ENCODE measurements around the gene PSMD7.
"Not testable (repeated sequence)": the region's sequence is repeated elsewhere in the genome, so short reads cannot be mapped to it uniquely, and the experiment has no call there.

PSMD7 gene

GRCh38 chr16:74324777-74325176, 28.2 kb downstream of the PSMD7 start:
- H3K9ac ChIP-seq (ENCODE audit: low read length); H3K27ac ChIP-seq (ENCODE audit: low read length, poor library complexity, severe bottlenecking); H2BK12ac ChIP-seq (ENCODE audit: low read length in 2 of 2); H3K23ac ChIP-seq (ENCODE audit: low read length in 2 of 2); H3K9me3 ChIP-seq (ENCODE audit: control insufficient read depth, low read length); H2BK5ac ChIP-seq (ENCODE audit: low read depth, low read length, poor library complexity, severe bottlenecking); H3K27me3 ChIP-seq (ENCODE audit: control insufficient read depth in 1 of 2, insufficient read depth in 1 of 2, low read length in 2 of 2); H3K4me3 ChIP-seq (ENCODE audit: insufficient read depth in 1 of 2, low read depth in 1 of 2, low read length in 2 of 2); H3K4me2 ChIP-seq (ENCODE audit: low read length, poor library complexity, severe bottlenecking); H4K91ac ChIP-seq (ENCODE audit: low read length); H2AFZ ChIP-seq (ENCODE audit: low read depth, low read length); H4K8ac ChIP-seq (ENCODE audit: low read length); H2AK5ac ChIP-seq (ENCODE audit: low read length, severe bottlenecking); H2BK15ac ChIP-seq (ENCODE audit: low read depth, poor library complexity, severe bottlenecking); DNase-seq; H3K4me1 ChIP-seq (ENCODE audit: control insufficient read depth, insufficient read depth, low read depth, low read length); H2BK120ac ChIP-seq (ENCODE audit: low read depth, low read length); H3K14ac ChIP-seq (ENCODE audit: low read length in 2 of 2); H3K4ac ChIP-seq (ENCODE audit: low read depth in 1 of 2, low read length in 2 of 2); H3K79me1 ChIP-seq (replicated peaks; ENCODE audit: low read length, poor library complexity, severe bottlenecking); H3K18ac ChIP-seq (ENCODE audit: low read depth in 1 of 2, low read length in 2 of 2): not testable (repeated sequence)
- H3K36me3 ChIP-seq (ENCODE audit: control insufficient read depth in 1 of 2, insufficient read depth in 2 of 2, low read depth in 1 of 2, low read length in 2 of 2): peaks cover 27 to 37% of the 10 kb centered on the region in 2 experiments
- 98% methylated on average over 5 of the region's 5 CpGs for WGBS

- H2BK120ac ChIP-seq (ENCODE audit: low read depth, low read length): no peak overlapping the region
- H3K4ac ChIP-seq (ENCODE audit: low read depth in 1 of 2, low read length in 2 of 2): no peak overlapping the region
- no peak for DNase-seq
- no peaks in the 10 kb centered on the region for H3K79me1 ChIP-seq (replicated peaks; ENCODE audit: low read length, poor library complexity, severe bottlenecking)
- H2BK15ac ChIP-seq (ENCODE audit: low read depth, poor library complexity, severe bottlenecking): no peak overlapping the region
- H3K9ac ChIP-seq (ENCODE audit: low read length): no peak overlapping the region
- H3K4me3 ChIP-seq (ENCODE audit: insufficient read depth in 1 of 2, low read depth in 1 of 2, low read length in 2 of 2): no peak overlapping the region
- H3K18ac ChIP-seq (ENCODE audit: low read depth in 1 of 2, low read length in 2 of 2): no peak overlapping the region
- H2BK5ac ChIP-seq (ENCODE audit: low read depth, low read length, poor library complexity, severe bottlenecking): no peak overlapping the region
- WGBS: 95% methylated on average over 10 of the region's 10 CpGs
- H4K8ac ChIP-seq (ENCODE audit: low read length): no peak overlapping the region
- H2AFZ ChIP-seq (ENCODE audit: low read depth, low read length): no peak overlapping the region
- no peaks in the 10 kb centered on the region for H3K9me3 ChIP-seq (ENCODE audit: control insufficient read depth, low read length)
- H3K4me1 ChIP-seq (ENCODE audit: control insufficient read depth, insufficient read depth, low read depth, low read length): no peaks in the 10 kb centered on the region
- H3K36me3 ChIP-seq (ENCODE audit: control insufficient read depth in 1 of 2, insufficient read depth in 2 of 2, low read depth in 1 of 2, low read length in 2 of 2): peaks cover 29 to 42% of the 10 kb centered on the region in 2 experiments
- no peak overlapping the region for H3K23ac ChIP-seq (ENCODE audit: low read length in 2 of 2)
- no peak overlapping the region for H2AK5ac ChIP-seq (ENCODE audit: low read length, severe bottlenecking)
- H3K27ac ChIP-seq (ENCODE audit: low read length, poor library complexity, severe bottlenecking): no peak overlapping the region
- no peak overlapping the region for H3K14ac ChIP-seq (ENCODE audit: low read length in 2 of 2)
- H2BK12ac ChIP-seq (ENCODE audit: low read length in 2 of 2): no peak overlapping the region
- H4K91ac ChIP-seq (ENCODE audit: low read length): no peak overlapping the region
- no peaks in the 10 kb centered on the region for H3K27me3 ChIP-seq (ENCODE audit: control insufficient read depth in 1 of 2, insufficient read depth in 1 of 2, low read length in 2 of 2)
- H3K4me2 ChIP-seq (ENCODE audit: low read length, poor library complexity, severe bottlenecking): no peak overlapping the region
These were observed 29.0 kb downstream of the PSMD7 start for GRCh38 chr16:74325641-74326040.

GRCh38 chr16:74328346-74328745, 31.7 kb downstream of the PSMD7 start:
- H2AFZ ChIP-seq (ENCODE audit: low read depth, low read length); H2BK120ac ChIP-seq (ENCODE audit: low read depth, low read length); H3K4me2 ChIP-seq (ENCODE audit: low read length, poor library complexity, severe bottlenecking); DNase-seq; H3K18ac ChIP-seq (ENCODE audit: low read depth in 1 of 2, low read length in 2 of 2); H3K27ac ChIP-seq (ENCODE audit: low read length, poor library complexity, severe bottlenecking); H3K23ac ChIP-seq (ENCODE audit: low read length in 2 of 2); H4K91ac ChIP-seq (ENCODE audit: low read length); H4K8ac ChIP-seq (ENCODE audit: low read length); H3K4me3 ChIP-seq (ENCODE audit: insufficient read depth in 1 of 2, low read depth in 1 of 2, low read length in 2 of 2); H3K14ac ChIP-seq (ENCODE audit: low read length in 2 of 2); H3K4me1 ChIP-seq (ENCODE audit: control insufficient read depth, insufficient read depth, low read depth, low read length); H3K4ac ChIP-seq (ENCODE audit: low read depth in 1 of 2, low read length in 2 of 2); H2AK5ac ChIP-seq (ENCODE audit: low read length, severe bottlenecking); H3K9me3 ChIP-seq (ENCODE audit: control insufficient read depth, low read length); H2BK5ac ChIP-seq (ENCODE audit: low read depth, low read length, poor library complexity, severe bottlenecking); H2BK15ac ChIP-seq (ENCODE audit: low read depth, poor library complexity, severe bottlenecking); H3K79me1 ChIP-seq (replicated peaks; ENCODE audit: low read length, poor library complexity, severe bottlenecking); H3K27me3 ChIP-seq (ENCODE audit: control insufficient read depth in 1 of 2, insufficient read depth in 1 of 2, low read length in 2 of 2); H3K9ac ChIP-seq (ENCODE audit: low read length); H2BK12ac ChIP-seq (ENCODE audit: low read length in 2 of 2): not testable (repeated sequence)
- H3K36me3 ChIP-seq (ENCODE audit: control insufficient read depth in 1 of 2, insufficient read depth in 2 of 2, low read depth in 1 of 2, low read length in 2 of 2): peaks cover 36 to 47% of the 10 kb centered on the region in 2 experiments
- WGBS: 97% methylated on average over 9 of the region's 9 CpGs

- not testable (repeated sequence) for H2BK5ac ChIP-seq (ENCODE audit: low read depth, low read length, poor library complexity, severe bottlenecking); H2AK5ac ChIP-seq (ENCODE audit: low read length, severe bottlenecking); H3K9ac ChIP-seq (ENCODE audit: low read length); H3K4me2 ChIP-seq (ENCODE audit: low read length, poor library complexity, severe bottlenecking); H2BK12ac ChIP-seq (ENCODE audit: low read length in 2 of 2); H3K23ac ChIP-seq (ENCODE audit: low read length in 2 of 2); H4K8ac ChIP-seq (ENCODE audit: low read length); H3K4me1 ChIP-seq (ENCODE audit: control insufficient read depth, insufficient read depth, low read depth, low read length); H3K4me3 ChIP-seq (ENCODE audit: insufficient read depth in 1 of 2, low read depth in 1 of 2, low read length in 2 of 2); H2BK120ac ChIP-seq (ENCODE audit: low read depth, low read length); DNase-seq; H4K91ac ChIP-seq (ENCODE audit: low read length); H3K27me3 ChIP-seq (ENCODE audit: control insufficient read depth in 1 of 2, insufficient read depth in 1 of 2, low read length in 2 of 2); H3K14ac ChIP-seq (ENCODE audit: low read length in 2 of 2); H3K79me1 ChIP-seq (replicated peaks; ENCODE audit: low read length, poor library complexity, severe bottlenecking); H2BK15ac ChIP-seq (ENCODE audit: low read depth, poor library complexity, severe bottlenecking); H3K4ac ChIP-seq (ENCODE audit: low read depth in 1 of 2, low read length in 2 of 2); H2AFZ ChIP-seq (ENCODE audit: low read depth, low read length); H3K27ac ChIP-seq (ENCODE audit: low read length, poor library complexity, severe bottlenecking); H3K18ac ChIP-seq (ENCODE audit: low read depth in 1 of 2, low read length in 2 of 2); H3K9me3 ChIP-seq (ENCODE audit: control insufficient read depth, low read length)
- H3K36me3 ChIP-seq (ENCODE audit: control insufficient read depth in 1 of 2, insufficient read depth in 2 of 2, low read depth in 1 of 2, low read length in 2 of 2): peaks cover 27 to 28% of the 10 kb centered on the region in 2 experiments
- WGBS: 94% methylated on average over 8 of the region's 8 CpGs
These were observed 35.9 kb downstream of the PSMD7 start for GRCh38 chr16:74332469-74332868.
